ENCODE data around the gene RAB19. TPM values are rescaled to one million over a fixed set of nuclear protein-coding genes. Genes with fewer than 3 reads are reported as not detected.

RAB19 gene, protein sequence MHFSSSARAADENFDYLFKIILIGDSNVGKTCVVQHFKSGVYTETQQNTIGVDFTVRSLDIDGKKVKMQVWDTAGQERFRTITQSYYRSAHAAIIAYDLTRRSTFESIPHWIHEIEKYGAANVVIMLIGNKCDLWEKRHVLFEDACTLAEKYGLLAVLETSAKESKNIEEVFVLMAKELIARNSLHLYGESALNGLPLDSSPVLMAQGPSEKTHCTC
- total RNA-seq (2022; extraction: Qiagen RNA extraction; ENCODE audit: low read depth): not detected in 5 replicates

DNA sequence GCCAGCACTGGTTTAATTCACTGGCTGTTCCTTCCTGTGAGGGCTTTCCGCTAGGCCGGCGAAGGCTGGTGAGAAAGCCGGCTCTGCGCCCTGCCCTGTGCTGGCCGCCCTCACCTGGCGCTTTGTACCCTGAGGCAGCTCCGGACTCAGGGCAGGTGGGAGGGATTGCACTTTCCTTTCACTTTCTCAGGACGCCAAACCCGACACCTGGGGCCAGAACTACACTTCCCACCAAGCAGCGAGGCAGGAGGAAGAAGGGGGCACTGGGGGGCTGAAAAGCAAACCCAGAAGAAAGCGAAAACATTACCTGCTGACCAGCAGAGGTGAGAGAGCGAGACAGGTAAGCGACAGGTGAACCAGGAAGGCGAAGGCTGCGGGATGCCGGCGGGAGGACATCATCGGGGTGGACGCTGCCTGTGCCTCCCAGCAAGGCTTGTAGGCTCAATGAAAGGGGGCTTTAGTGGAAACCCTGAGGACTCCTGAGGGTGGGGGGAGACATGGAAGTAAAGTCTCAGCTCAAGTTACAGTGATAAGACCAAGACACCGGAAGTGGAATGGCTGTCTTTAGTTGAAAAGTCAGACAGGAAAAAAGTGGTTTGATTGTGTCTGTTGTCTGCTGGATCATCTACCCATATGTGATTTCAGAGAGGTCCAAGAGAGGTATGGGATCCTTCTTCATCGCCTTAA lies at the start of gene RAB19:
TSS of gene RAB19 (plus strand) at position 181 of the 687 bp plus-strand sequence. CDS start 3,589 bp downstream, outside the sequence.

DNA sequence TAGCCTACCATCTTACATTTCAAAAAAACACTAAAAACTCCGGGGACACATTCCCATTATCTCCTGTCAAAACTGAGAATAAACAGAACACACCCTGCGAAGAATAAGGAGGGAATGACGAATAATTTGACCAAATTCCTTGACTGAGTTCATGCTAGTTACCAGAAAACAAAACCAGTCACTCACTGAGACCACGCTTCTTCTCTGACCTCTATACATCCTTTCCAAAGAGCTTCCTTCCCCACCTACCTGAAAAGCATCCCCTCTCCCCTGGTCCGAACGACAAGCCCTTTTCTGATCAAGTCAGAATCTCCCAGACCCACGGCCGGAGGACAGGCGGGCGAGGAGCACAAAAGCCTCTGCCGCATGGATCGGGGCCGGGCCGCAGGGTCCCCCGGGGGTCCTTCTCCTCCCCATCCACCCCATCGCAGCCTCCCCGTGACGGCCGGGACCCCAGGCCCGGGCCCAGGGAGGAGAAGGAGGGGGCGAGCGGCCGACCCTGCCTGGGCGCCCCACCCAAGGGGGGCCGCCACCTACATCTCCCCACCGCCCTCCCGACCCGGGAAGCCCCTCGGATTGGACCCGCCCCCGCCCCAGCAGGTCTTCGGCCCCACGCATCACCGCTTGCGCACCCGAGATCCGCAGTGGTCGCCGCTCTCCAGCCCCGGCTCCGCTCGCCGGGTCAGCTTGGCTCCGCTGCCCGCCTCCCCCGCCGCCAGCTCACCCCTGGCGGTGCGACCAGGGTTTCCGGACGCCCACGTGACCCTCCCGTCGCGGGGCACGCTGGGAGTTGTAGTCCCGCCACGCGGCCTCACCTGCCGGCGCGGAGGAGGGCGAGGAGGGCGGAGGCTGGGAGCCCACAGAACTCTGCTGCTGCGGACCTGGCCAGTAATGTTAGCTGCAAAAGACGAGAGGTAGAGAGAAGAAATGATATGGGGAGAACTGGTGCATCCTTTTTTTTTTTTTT lies 5.8 kb upstream of the RAB19 start, which contains the start of gene SLC37A3:
TSS of gene SLC37A3 (minus strand) at position 747 of the 967 bp plus-strand sequence. CDS start 16,004 bp downstream, outside the sequence.

Other genes starting within 250 kb of the RAB19 start
- 1.5 to 3.2 TPM (median 2.7 TPM) in 5 replicates for gene KDM7A, start 227.1 kb upstream of the RAB19 start, total RNA-seq (2022; extraction: Qiagen RNA extraction; ENCODE audit: low read depth)
- gene SLC37A3, start 5.5 kb upstream of the RAB19 start, total RNA-seq (2022; extraction: Qiagen RNA extraction; ENCODE audit: low read depth): 24.2 to 32.5 TPM (median 30.2 TPM) in 5 replicates
- gene MKRN1, start 75.4 kb downstream of the RAB19 start, total RNA-seq (2022; extraction: Qiagen RNA extraction; ENCODE audit: low read depth): 53.4 to 72.5 TPM (median 55.7 TPM) in 5 replicates
- gene DENND2A, start 236.8 kb downstream of the RAB19 start, total RNA-seq (2022; extraction: Qiagen RNA extraction; ENCODE audit: low read depth): 0.41 to 0.80 TPM (median 0.63 TPM) in 5 replicates

All from A549 treated with ZK216348 at 1 μM for 4 hours (cell line).